GM12874 (cell line): Measurements from ENCODE around the gene DENND1C.

Experiments
- CTCF ChIP-seq: IDR thresholded peaks from 2 replicates; pipeline ENCODE4 v1.5.1; 2011; ENCODE audit warnings: low read depth, mild to moderate bottlenecking, control low read depth, low read length, moderate library complexity; ENCODE audit not compliant: insufficient read depth

DENND1C gene

GRCh38 chr19:6427131-6427530 lies 54.5 kb downstream of the DENND1C start:
- TF ChIP-seq CTCF, result no peak

- no peak for TF ChIP-seq CTCF
Observed at GRCh38 chr19:6425732-6426620, 55.6 kb downstream of the DENND1C start.

- no peak for TF ChIP-seq CTCF
Observed at GRCh38 chr19:6424939-6425731, 56.5 kb downstream of the DENND1C start.

GRCh38 chr19:6424195-6424938 lies 57.2 kb downstream of the DENND1C start, which contains the start of gene KHSRP:
TSS of gene KHSRP (minus strand) at chr19:6424811. CDS start at chr19:6424701, 110 bp downstream.
- no peak for TF ChIP-seq CTCF

- no peak for TF ChIP-seq CTCF
Observed at GRCh38 chr19:6423499-6424194, 57.9 kb downstream of the DENND1C start.

- TF ChIP-seq CTCF, result no peak
Observed at GRCh38 chr19:6421075-6422014, 60.2 kb downstream of the DENND1C start.
